NOMO-1 treated with dmso at 0.1 percent for 144 hours (cell line): ENCODE results near the gene MPPED2.

Source experiments
- DNase-seq: peaks from one replicate; lab custom pipeline; 2025; ENCODE audit not compliant: unreplicated experiment; lab: John Stamatoyannopoulos, UW

Gene MPPED2

DNA sequence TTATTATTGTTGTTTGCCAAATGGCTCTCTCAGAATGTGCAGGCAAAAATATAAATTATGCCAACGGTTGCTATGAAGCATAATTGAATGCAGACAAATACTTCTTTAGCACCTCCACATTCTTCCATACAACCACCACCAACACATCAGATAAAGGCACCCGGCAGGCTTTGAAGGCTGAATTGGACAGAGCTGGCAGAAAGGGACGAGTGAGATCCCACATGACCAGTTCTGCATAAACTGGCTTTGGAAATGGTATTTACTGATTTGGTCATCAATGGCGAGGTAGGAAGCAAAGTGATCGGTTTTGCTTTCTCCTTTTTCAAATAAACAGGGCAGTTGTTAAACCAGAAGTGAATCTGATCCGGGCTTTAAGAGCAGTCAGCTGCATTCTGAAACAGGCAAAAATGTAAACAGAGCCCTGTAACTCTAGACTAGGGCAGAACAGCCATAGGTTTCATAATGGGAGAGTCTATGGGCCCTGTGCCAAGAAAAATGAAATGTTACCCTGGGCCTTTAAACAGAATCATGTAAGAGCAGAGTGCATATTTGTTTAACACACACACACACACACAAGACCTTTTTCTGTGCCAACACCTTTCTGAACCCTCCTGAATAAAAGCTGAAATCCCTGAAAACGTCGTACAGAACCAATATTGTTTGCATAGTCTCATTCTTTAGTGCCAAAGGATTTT lies 97.7 kb downstream of the MPPED2 start:
- DNase-seq, result no peak

DNA sequence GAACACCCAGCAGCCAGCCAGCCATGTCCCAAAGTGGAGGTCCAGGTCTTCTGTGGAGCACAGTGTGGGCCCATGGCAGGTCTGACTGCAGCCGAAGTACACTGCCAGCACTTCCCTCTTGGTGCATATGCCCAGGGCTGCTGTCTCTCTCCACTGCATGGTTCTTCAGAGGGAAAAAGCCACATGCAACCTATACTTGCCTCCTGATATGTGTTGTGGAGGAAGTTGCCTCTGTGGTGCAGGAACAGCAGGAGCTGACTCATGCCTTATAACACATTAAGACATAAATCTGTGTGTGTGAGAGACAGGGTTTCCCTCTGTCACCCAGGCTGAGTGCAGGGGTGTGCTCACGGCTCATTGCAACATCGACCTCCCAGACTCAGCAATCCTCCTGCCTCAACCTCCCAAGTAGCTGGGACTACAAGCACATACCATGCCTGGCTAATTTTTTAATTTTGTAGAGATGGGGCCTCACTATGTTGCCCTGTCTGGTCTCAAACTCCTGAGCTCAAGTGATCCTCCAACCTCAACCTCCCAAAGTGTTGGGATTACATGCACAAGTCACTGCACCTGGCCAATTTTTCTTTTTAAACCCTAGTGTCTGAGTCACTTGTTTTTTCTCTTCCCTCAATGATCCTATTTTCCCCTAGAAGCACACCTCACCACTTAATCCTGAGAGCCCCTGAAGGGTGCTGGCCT lies 98.8 kb downstream of the MPPED2 start:
- peak; percentile 87 for DNase-seq

DNA sequence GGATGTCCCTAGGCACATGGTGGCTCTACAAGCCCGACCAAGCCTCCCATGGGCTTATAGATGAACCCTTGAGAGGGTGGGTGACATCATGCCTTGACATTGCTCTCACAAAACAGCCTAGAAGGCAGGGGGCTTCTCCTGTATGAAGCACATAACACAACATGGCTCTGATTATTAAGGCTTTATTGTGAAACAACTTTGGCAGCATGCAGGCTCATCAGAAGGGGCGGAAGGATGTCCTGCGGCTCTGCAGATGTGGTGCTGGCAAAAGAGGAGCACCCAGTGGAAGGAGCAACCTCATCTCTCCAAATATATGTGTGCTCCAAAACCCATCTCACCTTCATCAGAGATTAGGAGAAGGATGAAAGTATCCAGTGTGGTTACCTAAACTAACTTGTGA lies 100.4 kb downstream of the MPPED2 start:
- DNase-seq, result no peak

DNA sequence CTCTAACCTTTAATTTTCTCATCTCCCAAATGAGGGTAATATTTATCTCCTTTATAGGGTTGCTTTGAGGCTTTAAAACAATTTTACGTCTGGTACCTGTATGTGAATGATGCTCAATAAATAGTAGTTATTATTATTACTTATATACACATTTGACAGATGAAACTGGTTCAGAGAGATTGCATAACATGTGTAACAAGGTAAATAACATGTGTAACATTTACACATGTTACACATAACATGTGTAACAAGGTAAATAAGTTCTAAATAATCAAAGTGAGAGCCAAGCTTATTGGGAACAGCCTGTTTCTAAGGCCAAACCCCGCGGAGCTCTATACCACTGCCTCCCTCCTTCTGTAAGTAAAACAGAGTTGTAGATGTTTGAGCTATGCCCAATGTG lies 100.9 kb downstream of the MPPED2 start:
- DNase-seq, result no peak

DNA sequence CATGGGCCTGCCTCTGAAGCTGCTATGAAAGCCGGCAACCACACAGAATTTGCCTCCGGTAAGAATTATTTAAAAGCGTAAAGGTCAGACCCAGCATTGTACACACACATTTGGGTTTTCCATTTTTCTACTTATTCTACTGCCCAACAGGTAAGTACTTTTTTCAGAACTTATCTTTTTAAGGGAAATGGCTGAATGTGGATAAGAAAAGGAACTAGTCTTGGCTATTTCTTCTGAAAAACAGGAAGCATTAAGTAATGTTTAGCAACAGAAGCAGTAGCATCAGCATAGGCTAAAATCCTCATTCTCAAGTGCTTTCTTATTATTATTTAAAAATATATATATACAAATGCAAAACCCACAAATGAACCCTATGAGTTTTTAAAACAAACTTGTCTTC lies 103.1 kb downstream of the MPPED2 start:
- peak; percentile 42 for DNase-seq

DNA sequence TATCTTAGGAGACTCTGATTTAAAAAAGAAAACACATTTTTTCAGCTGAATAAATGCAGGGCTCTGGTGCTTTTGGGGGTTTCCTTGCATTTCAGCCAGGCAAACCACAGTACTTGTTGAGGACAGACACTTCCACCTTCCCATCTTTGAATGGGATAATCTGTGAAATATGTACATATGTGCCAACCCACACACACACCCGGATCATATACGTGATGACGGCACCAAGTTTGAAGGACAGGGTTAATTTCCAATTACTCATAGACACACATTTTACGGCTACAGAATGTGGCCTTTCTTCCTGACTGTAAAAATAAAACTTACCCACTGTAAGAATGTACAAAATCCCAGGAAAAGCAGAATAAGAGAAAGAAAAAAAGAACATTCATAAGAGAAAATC lies 104.4 kb downstream of the MPPED2 start:
- no peak for DNase-seq

DNA sequence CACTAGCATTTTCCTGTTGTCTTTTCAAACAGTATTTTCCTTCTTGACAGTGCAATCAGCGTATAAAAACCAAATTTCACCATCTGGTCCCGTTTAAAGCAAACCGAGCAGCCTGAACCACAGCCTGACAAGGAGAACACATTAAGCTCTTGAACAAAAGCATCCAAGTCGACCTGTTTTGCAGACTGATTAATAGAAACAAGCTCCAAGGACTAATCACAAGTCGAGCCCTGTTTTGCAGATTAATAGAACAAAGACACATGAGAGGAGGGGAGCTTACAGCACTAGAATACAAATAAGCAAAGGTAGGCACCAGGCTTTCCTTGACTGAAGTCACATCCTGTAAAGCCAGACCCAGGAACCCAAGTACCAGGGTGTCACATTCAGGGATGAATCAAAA lies 104.8 kb downstream of the MPPED2 start:
- DNase-seq, result no peak

DNA sequence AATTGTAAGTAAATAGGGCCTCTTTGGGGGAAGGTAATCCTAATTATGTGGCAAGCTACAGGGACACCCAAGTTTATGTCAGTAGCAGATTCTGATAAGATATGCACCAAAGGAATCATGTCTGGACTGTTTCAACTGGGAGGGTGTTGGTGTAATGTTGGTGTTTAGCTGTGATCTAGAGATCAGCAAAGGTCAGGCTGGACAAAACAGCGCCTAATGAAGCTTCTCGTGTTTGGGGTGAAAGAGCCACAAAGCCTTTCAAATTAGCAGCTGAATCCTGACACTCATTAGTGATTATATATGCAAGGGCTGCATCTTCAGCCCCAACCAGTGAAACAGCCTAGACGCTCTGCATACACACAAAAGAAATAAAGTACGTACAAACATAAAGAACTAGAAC lies 106.3 kb downstream of the MPPED2 start:
- no peak for DNase-seq

DNA sequence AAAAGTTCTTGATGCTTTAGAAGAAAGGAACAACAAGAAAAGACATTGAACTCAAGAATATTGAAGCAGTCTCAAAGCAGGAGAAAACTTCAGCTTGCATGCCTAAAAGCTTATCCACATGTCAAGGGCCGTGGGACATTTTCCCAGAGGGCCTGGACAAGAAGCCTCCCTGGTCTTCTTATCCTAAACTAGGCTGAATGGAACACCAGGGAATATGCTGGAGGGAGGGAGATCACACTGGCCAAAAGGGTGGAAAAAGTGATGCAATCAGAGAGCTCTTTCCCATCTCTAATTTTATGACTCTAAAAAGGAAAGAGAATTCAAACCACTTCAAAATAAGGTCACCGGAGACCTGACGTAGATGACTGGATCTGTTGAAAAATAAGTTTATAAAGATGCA lies 107.2 kb downstream of the MPPED2 start:
- no peak for DNase-seq

DNA sequence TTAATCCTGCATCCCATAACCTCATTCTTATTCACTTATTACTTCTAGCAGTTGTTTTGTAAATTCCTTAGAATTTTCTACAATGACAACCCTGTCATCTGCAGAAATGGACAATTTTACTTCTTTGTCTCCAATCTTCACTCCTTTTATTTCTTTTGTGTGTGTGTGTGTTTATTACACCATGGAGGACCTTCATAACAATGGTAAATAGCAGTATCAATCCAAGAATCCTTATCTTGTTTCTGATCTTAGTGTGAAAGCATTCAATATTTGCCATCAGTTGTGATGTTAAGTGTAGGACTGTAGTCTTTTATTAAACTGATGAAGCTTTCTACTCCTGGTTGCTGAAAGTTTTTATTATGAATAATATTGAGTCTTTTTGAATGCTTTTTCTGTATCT lies 109.1 kb downstream of the MPPED2 start:
- no peak for DNase-seq

DNA sequence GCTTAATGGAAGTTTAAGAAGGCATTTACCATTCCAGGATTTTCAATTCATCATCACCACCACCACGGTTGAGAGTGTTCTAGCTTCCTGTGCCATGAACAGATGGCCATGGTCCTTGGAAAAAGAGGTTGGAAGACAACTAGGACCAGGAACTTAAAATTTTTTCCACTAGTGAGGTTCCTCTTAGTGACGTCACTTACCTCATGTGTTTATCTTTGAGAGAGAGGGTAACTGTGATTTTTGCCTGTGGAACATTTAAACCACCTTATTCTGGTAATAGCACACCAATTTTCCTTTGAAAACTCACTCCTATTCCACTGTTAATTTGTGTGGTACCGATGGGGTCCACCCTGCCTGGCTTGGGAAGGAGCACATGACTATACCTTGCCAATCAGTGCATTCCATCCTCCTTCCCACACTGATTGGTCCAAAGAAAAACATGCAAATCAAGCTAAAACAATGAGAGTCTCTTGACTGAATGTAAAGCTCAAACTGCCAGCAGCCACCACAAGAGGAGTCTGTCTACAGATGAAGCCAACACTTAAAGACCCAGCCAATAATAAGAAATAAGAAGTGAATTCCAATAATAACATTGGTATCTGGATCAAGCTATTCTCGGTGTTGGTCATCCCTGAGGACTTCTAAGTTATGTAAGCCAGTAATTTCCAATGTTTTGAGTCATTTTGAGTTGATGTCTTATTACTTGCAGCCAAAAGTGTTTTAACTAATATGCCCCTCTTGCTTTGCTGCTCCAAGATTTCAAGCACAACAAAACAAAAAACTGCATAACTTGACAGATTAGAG lies 111.8 kb downstream of the MPPED2 start:
- DNase-seq, result no peak

DNA sequence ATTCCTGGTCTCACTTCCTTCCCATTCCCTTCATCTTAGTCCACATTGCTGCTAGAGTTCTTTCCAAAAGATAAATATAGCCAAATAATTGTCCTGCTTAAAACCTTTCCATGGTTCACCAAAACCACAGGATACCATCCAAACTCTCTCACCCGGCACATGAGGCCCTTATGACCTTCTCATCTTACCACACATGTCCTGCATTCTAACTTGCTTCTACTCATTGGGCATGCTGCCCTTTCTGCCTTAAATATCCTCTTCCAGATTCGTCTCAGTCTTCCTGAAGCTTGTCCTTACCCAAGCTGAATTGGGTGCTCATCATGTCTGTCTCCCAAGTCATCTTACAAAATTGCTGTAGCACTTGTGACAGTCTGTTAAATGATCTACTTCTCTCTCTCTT lies 114.9 kb downstream of the MPPED2 start:
- no peak for DNase-seq

DNA sequence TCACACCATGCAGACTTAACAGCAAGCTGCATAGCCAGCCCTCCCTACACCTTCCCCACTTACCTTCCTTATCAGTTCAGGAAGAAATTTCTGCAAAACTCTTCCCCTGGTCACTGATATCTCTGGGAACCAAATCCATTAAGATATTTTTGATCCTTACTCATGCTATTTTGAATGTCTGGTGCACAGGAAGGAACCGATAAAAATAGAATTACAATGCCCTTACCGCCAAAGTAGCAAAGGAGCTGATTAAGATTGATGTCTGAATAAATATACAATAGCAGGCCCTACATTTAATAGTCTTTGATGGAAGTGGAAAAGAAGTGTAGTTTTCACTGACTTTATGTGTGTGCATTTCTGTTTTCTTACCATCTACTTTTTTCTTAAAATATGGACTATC lies 117.3 kb downstream of the MPPED2 start:
- no peak for DNase-seq

DNA sequence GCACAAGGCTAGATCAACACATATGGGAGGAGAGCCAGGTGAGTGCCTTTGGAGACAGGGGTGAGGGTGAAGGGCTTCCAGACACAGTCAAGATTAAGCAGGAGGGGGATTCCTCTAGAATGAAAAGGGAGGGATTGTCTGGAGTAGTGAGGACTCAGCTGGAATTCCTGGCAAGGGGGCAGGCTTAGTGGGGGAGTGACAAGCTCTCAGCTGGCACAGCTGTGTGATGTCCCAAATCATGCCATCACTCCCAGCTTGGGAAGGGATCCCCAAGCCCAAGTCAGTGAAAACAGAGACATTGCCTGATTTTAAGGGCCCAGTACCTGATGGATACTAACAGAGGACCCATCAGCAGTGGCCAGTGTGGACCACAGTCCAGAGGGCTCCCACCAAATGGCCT lies 119.0 kb downstream of the MPPED2 start:
- no peak for DNase-seq

DNA sequence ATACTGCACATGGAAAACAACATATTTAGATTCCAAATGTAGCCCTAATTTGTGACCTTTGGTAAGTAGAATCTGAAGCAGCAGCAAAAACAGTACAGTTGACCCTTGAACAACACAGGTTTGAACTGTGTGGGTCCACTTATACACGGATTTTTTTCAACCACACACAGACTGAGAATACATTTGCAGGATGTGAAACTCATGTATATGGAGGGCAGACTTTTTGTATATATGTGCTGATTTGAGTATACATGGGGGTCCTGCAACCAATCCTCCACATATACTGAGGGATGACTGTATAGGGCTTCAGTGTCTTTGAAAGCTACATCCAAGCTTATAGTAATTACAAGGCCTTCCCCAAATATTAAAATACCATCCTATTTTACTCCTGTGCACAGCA lies 120.5 kb downstream of the MPPED2 start:
- DNase-seq, result no peak

DNA sequence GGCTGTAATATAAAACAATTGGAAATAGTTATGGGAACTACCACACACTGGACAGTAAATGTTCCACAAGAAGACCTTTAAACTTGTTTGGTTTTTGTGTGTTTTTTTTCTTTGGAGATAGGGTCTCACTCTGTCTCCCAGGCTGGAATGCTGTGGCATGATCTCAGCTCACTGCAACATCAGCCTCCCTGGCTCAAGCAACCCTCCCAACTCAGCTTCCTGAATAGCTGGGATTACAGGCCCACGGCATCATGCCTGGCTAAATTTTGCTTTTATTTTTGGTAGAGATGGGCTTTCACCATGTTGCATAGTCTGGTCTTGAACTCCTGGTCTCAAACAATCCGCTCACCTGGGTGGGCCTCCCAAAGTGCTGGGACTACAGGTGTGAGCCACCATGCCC lies 121.0 kb downstream of the MPPED2 start:
- no peak for DNase-seq

DNA sequence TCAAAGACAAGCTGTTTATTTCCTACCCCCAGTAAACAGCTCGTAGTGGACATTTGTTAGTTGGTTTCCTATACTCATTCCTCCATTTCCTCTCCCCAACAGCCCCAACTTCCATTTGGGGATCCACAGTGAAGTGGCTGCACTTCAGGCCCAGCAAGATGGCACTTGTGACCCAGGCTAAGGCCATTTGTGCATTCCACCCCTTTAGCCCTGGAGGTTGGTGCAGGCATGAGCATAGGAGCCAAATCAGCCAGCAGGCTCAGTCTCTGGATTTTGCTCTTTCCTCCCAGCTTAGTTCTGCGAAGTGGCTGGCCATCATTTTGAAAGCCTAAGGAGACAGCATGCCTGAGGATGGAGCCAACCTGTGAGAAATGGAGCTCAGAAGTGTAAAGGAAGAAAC lies 122.9 kb downstream of the MPPED2 start:
- no peak for DNase-seq

DNA sequence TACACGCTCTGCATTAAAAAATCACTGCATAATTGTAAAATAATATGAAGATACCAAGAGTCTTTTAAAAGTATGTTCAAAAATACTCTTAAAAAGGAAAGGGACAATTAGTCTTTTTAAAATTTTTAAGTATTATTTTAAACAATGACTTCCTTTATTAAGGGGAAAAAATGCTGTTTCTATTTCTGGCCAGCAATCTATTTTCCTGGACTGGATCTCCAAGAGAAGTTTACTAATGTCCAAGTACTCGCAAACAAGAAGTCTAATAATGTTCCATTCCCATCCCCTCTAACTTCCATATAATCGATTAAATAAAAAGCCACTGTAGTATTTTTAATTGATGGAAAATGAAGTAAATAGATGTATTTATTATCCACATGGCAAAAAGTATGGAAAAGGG lies 123.7 kb downstream of the MPPED2 start:
- no peak for DNase-seq

DNA sequence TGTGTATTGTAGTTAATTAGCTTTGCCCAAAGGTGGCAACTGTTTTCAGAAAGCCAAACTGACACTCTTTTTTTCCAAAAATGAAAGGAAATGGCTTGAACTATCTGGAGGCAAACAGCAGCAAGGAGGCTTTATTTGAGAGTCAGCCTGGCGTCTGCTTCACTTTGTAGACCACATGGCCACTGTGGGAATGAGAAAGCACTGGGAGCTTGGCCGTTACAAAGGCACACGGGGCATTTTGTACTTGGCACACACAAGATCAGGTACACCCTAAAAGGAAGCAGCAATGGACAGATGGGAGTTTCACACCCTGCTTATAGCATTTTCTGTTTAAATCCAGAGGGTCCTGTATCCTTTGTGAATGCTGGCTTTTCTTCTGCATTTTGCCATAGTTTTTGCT lies 126.3 kb downstream of the MPPED2 start:
- DNase-seq, result no peak

DNA sequence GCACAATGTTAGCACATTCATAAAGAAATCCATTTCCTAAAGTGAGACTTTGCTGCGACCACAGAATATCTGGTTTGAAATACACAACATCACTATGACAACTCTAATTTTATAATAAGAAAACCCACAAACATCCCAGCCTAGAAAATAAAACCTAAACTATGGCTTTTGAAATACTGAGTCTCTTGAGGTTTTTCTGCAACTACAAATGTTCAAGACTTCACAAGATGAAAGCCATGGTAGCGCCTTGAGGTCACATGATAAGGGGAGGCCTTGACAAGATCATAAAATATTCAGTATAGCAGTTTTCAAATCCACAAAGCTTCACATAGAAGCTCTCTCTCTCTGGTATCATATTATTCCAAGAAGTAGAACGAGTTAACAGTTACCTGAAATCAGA lies 126.8 kb downstream of the MPPED2 start:
- DNase-seq, result no peak

DNA sequence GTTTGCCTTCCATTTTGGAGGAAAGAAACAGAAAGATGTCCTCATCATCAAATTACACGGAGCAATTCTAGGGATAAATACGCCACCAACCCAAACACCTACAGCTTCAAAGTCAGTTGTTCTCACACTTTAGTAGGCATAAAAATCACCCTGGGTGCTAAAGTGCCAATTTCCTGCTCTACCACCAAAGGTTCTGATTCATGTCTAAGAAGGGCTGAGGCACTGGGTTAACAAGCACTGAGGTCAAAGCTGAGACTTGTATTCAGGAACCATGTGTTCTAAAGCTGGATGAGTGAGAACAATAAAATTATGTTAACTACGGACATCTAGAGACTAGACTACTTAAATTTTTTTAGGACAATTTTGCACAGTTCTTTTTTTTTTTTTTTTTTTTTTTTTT lies 127.6 kb downstream of the MPPED2 start:
- no peak for DNase-seq

DNA sequence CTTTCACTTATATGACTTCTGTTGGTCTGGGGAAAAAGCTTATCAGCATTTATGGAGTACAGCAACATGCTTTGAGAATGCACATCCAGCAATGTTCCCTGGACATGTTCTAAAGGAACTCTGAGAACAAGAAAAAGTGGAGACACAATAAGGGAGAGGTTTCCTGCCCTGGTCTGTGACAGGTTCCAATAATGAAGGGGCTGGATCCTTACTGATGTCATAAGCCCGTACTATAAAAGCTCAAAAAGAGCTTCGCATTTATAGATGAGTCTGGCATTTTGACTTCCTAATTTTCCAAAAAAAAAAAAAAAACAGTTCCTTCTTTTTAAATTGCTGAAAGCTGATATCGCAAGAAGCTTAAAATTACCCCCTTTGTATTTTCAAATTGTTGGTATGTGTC lies 129.1 kb downstream of the MPPED2 start:
- DNase-seq, result no peak
